Esophagus squamous epithelium (tissue), 4 donors: ENCODE measurements around the gene PDS5A.

Experiments used
- POLR2A ChIP-seq, 4 donors: fragments of 450-650 bp; IDR thresholded peaks; one replicate each; pipeline ENCODE4 v1.6.1; 2017; ENCODE audit warnings: antibody characterized with exemption in 4 of 4, mild to moderate bottlenecking in 4 of 4, moderate library complexity in 3 of 4
- TF ChIP-seq, protein P1 (sequence below), 6 experiments: fragments of 450-650 bp in 4 of 6; fragments of 200-600 bp in 2 of 6; sonication (generic) in 2 of 6; IDR thresholded peaks; one replicate each; pipeline ENCODE4 v1.5.1; 2016 to 2019; ENCODE audit warnings: antibody characterized with exemption in 6 of 6, mild to moderate bottlenecking in 4 of 6, moderate library complexity in 4 of 6

DNA sequence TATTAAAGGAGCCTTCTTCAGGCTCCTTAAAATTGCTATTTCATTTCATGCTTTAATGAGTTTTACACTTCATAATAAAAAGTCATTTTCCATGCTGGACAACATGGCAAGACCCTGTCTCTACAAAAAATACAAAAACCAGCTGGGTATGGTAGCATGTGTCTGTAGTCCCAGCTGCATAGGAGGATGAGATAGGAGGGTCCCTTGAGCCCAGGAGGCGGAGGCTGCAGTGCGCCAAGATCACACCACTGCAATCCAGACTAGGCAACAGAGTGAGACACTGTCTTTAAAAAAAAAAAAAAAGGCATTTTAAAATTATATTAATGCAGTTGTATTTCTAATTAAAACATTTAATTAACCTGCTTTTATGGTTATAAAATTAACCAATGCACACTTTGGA is 49.2 kb downstream of the PDS5A start:
- TF ChIP-seq POLR2A (IDR thresholded peaks at IDR 0.05) = no peak
- TF ChIP-seq, protein P1, sequence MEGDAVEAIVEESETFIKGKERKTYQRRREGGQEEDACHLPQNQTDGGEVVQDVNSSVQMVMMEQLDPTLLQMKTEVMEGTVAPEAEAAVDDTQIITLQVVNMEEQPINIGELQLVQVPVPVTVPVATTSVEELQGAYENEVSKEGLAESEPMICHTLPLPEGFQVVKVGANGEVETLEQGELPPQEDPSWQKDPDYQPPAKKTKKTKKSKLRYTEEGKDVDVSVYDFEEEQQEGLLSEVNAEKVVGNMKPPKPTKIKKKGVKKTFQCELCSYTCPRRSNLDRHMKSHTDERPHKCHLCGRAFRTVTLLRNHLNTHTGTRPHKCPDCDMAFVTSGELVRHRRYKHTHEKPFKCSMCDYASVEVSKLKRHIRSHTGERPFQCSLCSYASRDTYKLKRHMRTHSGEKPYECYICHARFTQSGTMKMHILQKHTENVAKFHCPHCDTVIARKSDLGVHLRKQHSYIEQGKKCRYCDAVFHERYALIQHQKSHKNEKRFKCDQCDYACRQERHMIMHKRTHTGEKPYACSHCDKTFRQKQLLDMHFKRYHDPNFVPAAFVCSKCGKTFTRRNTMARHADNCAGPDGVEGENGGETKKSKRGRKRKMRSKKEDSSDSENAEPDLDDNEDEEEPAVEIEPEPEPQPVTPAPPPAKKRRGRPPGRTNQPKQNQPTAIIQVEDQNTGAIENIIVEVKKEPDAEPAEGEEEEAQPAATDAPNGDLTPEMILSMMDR (IDR thresholded peaks at IDR 0.05) = no peak
